KOPT-K1 (cell line): Measurements from ENCODE around the gene SCIN.

Experiments
- H3K27ac ChIP-seq: fragments of 200-600 bp; sonication (generic); 2 replicates; pipeline ENCODE4 v1.5.1; 2016; ENCODE audit warnings: antibody characterized with exemption, mild to moderate bottlenecking, low read depth, low read length; ENCODE audit not compliant: poor library complexity, severe bottlenecking
- H3K36me3 ChIP-seq: fragments of 200-600 bp; sonication (generic); 2 replicates; pipeline ENCODE4 v1.5.1; 2017; ENCODE audit warnings: antibody characterized with exemption, mild to moderate bottlenecking, low read length, moderate library complexity; ENCODE audit not compliant: insufficient read depth
- H3K9me3 ChIP-seq: fragments of 200-600 bp; sonication (generic); 2 replicates; pipeline ENCODE4 v1.5.1; 2017; ENCODE audit warnings: antibody characterized with exemption, low read length, mild to moderate bottlenecking; ENCODE audit not compliant: insufficient read depth, poor library complexity, severe bottlenecking

SCIN gene

GRCh38 chr7:12583176-12583575, 12.7 kb downstream of the SCIN start:
- Histone ChIP-seq H3K27ac (no peak overlapping the region), H3K36me3 (no peaks in the 10 kb centered on the region), H3K9me3 (no peaks in the 10 kb centered on the region)

GRCh38 chr7:12583922-12584321, 13.4 kb downstream of the SCIN start:
- Histone ChIP-seq H3K9me3 (no peaks in the 10 kb centered on the region), H3K27ac (no peak overlapping the region), H3K36me3 (no peaks in the 10 kb centered on the region)

- Histone ChIP-seq H3K27ac (no peak overlapping the region), H3K36me3 (no peaks in the 10 kb centered on the region), H3K9me3 (no peaks in the 10 kb centered on the region)
Measured at GRCh38 chr7:12584930-12585329, 14.4 kb downstream of the SCIN start.

- Histone ChIP-seq H3K27ac (no peak overlapping the region), H3K36me3 (no peaks in the 10 kb centered on the region), H3K9me3 (no peaks in the 10 kb centered on the region)
Measured at GRCh38 chr7:12586271-12586670, 15.8 kb downstream of the SCIN start.

GRCh38 chr7:12588259-12588904, 17.9 kb downstream of the SCIN start:
- H3K36me3 ChIP-seq: no peaks in the 10 kb centered on the region

GRCh38 chr7:12590559-12590958, 20.0 kb downstream of the SCIN start:
- no peaks in the 10 kb centered on the region for H3K9me3 ChIP-seq
- H3K36me3 ChIP-seq: no peaks in the 10 kb centered on the region
- no peak overlapping the region for H3K27ac ChIP-seq

More at GRCh38 chr7:12588259-12588904, 17.9 kb downstream of the SCIN start:
- H3K9me3 ChIP-seq: no peaks in the 10 kb centered on the region
- H3K27ac ChIP-seq: no peak overlapping the region

GRCh38 chr7:12594122-12594897, 23.8 kb downstream of the SCIN start:
- Histone ChIP-seq H3K36me3 (no peaks in the 10 kb centered on the region), H3K27ac (no peak overlapping the region), H3K9me3 (no peaks in the 10 kb centered on the region)

- Histone ChIP-seq H3K36me3 (no peaks in the 10 kb centered on the region), H3K9me3 (no peaks in the 10 kb centered on the region), H3K27ac (no peak overlapping the region)
Measured at GRCh38 chr7:12595148-12595547, 24.6 kb downstream of the SCIN start.

- Histone ChIP-seq H3K27ac (no peak overlapping the region), H3K36me3 (no peaks in the 10 kb centered on the region), H3K9me3 (no peaks in the 10 kb centered on the region)
Measured at GRCh38 chr7:12596225-12596790, 25.8 kb downstream of the SCIN start.

- no peak overlapping the region for H3K27ac ChIP-seq
- peaks cover 7% of the 10 kb centered on the region for H3K9me3 ChIP-seq
- H3K36me3 ChIP-seq: no peaks in the 10 kb centered on the region
Measured at GRCh38 chr7:12601302-12601869, 30.9 kb downstream of the SCIN start.

- no peak overlapping the region for H3K27ac ChIP-seq
- H3K9me3 ChIP-seq: peaks cover 7% of the 10 kb centered on the region
- H3K36me3 ChIP-seq: no peaks in the 10 kb centered on the region
Measured at GRCh38 chr7:12607134-12607533, 36.6 kb downstream of the SCIN start.

GRCh38 chr7:12609561-12609960, 39.0 kb downstream of the SCIN start:
- Histone ChIP-seq H3K27ac (no peak overlapping the region), H3K36me3 (no peaks in the 10 kb centered on the region), H3K9me3 (no peaks in the 10 kb centered on the region)

- Histone ChIP-seq H3K9me3 (no peaks in the 10 kb centered on the region), H3K36me3 (no peaks in the 10 kb centered on the region), H3K27ac (no peak overlapping the region)
Measured at GRCh38 chr7:12610899-12611298, 40.4 kb downstream of the SCIN start.

GRCh38 chr7:12612622-12613021, 42.1 kb downstream of the SCIN start:
- Histone ChIP-seq H3K36me3 (no peaks in the 10 kb centered on the region), H3K27ac (no peak overlapping the region), H3K9me3 (no peaks in the 10 kb centered on the region)

GRCh38 chr7:12619461-12620069, 49.0 kb downstream of the SCIN start:
- Histone ChIP-seq H3K9me3 (no peaks in the 10 kb centered on the region), H3K27ac (no peak overlapping the region), H3K36me3 (no peaks in the 10 kb centered on the region)
